A673 (cell line): ENCODE measurements around the gene ECI1. TPM values are rescaled to one million over a fixed set of nuclear protein-coding genes. Genes with fewer than 3 reads are reported as not detected.

Experiments
- BruUV-seq: library from RNA; stranded (reverse); fragments of 400-500 nt; replicated peaks from 2 replicates; lab custom pipeline; 2021; lab: Mats Ljungman, UMichigan
- CTCF ChIA-PET: fragments of 300-600 bp; sonication (Branson Sonifier 250); formaldehyde crosslinking; loops from one replicate; lab custom pipeline; 2022; ENCODE audit warnings: antibody characterized with exemption; lab: Charles Lee
- POLR2A ChIA-PET: fragments of 300-600 bp; sonication (Branson Sonifier 250); formaldehyde crosslinking; loops from one replicate; lab custom pipeline; 2022; ENCODE audit warnings: antibody characterized with exemption; ENCODE audit not compliant: low non-redundant PET; lab: Charles Lee
- DNase-seq: peaks from one replicate; pipeline ENCODE4 v3.0.0-alpha.2; 2015; ENCODE audit warnings: low spot score
- H3K27ac ChIP-seq: fragments of 200-600 bp; sonication (generic); 2 replicates; pipeline ENCODE4 v1.5.1; 2016; ENCODE audit warnings: mixed run types, low read depth, mild to moderate bottlenecking, mixed read lengths, antibody characterized with exemption, low read length; ENCODE audit not compliant: poor library complexity, severe bottlenecking
- H3K27me3 ChIP-seq: fragments of 200-600 bp; sonication (generic); replicated peaks from 2 replicates; pipeline ENCODE4 v1.6.1; 2017; ENCODE audit warnings: mixed run types, low read depth, mild to moderate bottlenecking, mixed read lengths, antibody characterized with exemption, low read length; ENCODE audit not compliant: insufficient read depth, poor library complexity
- H3K36me3 ChIP-seq: fragments of 200-600 bp; sonication (generic); 2 replicates; pipeline ENCODE4 v1.6.1; 2016; ENCODE audit warnings: mixed run types, mild to moderate bottlenecking, mixed read lengths, antibody characterized with exemption, low read length; ENCODE audit not compliant: insufficient read depth, poor library complexity, severe bottlenecking
- H3K4me1 ChIP-seq: fragments of 200-600 bp; sonication (generic); 2 replicates; pipeline ENCODE4 v1.6.1; 2017; ENCODE audit warnings: mixed run types, mild to moderate bottlenecking, mixed read lengths, antibody characterized with exemption, low read length; ENCODE audit not compliant: insufficient read depth, poor library complexity, severe bottlenecking
- H3K4me3 ChIP-seq: fragments of 200-600 bp; sonication (generic); 2 replicates; pipeline ENCODE4 v1.5.1; 2016; ENCODE audit warnings: low read depth, mixed run types, mild to moderate bottlenecking, mixed read lengths, low read length; ENCODE audit not compliant: poor library complexity, severe bottlenecking
- H3K9me3 ChIP-seq: fragments of 200-600 bp; sonication (generic); 2 replicates; pipeline ENCODE4 v1.6.1; 2016; ENCODE audit warnings: mixed run types, low read depth, mild to moderate bottlenecking, mixed read lengths, antibody characterized with exemption, low read length; ENCODE audit not compliant: poor library complexity, severe bottlenecking
- CTCF ChIP-seq: fragments of 300-800, 200-600 bp; sonication (generic); conservative IDR thresholded peaks from 2 replicates; pipeline ENCODE4 v1.5.1; 2017; ENCODE audit warnings: low read depth, mild to moderate bottlenecking, antibody characterized with exemption, low read length, moderate library complexity, mixed read lengths
- EZH2 ChIP-seq: fragments of 200-600 bp; sonication (generic); IDR thresholded peaks from 2 replicates; pipeline ENCODE4 v1.6.1; 2017; ENCODE audit warnings: borderline replicate concordance, low read depth, mild to moderate bottlenecking, mixed read lengths, antibody characterized with exemption, low read length; ENCODE audit not compliant: poor library complexity, severe bottlenecking
- intact Hi-C: fragments of 100-400 bp; cut with micrococcal nuclease; formaldehyde crosslinking; loops from one replicate; pipeline ENCODE4 v1.10.0; 2022; ENCODE audit not compliant: unreplicated experiment
- total RNA-seq: library from RNA; stranded (reverse); gene quantifications from 2 replicates; pipeline ENCODE4 v1.2.3, GENCODE V29; 2021

ECI1 gene
- total RNA-seq, 1 experiment from 2014 or later: 55.3 TPM

GRCh38 chr16:2230376-2230775, 21.0 kb downstream of the ECI1 start:
- no peak for DNase-seq

GRCh38 chr16:2229632-2230250, 21.6 kb downstream of the ECI1 start:
- intact Hi-C loops: no loop called here
- H3K27ac ChIP-seq: no peak overlapping the region
- BruUV-seq: no TSS peak
- ChIA-PET POLR2A (no interaction called here), CTCF (no interaction called here)
- H3K9me3 ChIP-seq: no peaks in the 10 kb centered on the region
- no peaks in the 10 kb centered on the region for H3K4me1 ChIP-seq
- peaks cover 37% of the 10 kb centered on the region for H3K36me3 ChIP-seq
- TF ChIP-seq CTCF (no peak), EZH2 (no peak)
- H3K4me3 ChIP-seq: no peak overlapping the region
- no peaks in the 10 kb centered on the region for H3K27me3 ChIP-seq
- no peak for DNase-seq

More at GRCh38 chr16:2230376-2230775, 21.0 kb downstream of the ECI1 start:
- no peaks in the 10 kb centered on the region for H3K27me3 ChIP-seq
- intact Hi-C loops: no loop called here
- H3K27ac ChIP-seq: no peak overlapping the region
- H3K9me3 ChIP-seq: no peaks in the 10 kb centered on the region
- no peak overlapping the region for H3K4me3 ChIP-seq
- ChIA-PET CTCF (no interaction called here), POLR2A (no interaction called here)
- no peaks in the 10 kb centered on the region for H3K4me1 ChIP-seq
- BruUV-seq: no TSS peak
- peaks cover 40% of the 10 kb centered on the region for H3K36me3 ChIP-seq
- no peak for TF ChIP-seq EZH2
- no peak for TF ChIP-seq CTCF

- no peak for TF ChIP-seq EZH2
- TF ChIP-seq CTCF: no peak
- Histone ChIP-seq H3K27ac (no peak overlapping the region), H3K4me3 (no peak overlapping the region), H3K36me3 (peaks cover 31% of the 10 kb centered on the region), H3K4me1 (no peaks in the 10 kb centered on the region), H3K27me3 (no peaks in the 10 kb centered on the region), H3K9me3 (no peaks in the 10 kb centered on the region)
- intact Hi-C loops: no loop called here
- no TSS peak for BruUV-seq
- POLR2A ChIA-PET: no interaction called here
- no peak for DNase-seq
- CTCF ChIA-PET: no interaction called here
These were observed 22.3 kb downstream of the ECI1 start for GRCh38 chr16:2229091-2229490.
